ENCODE data around the gene ZNF692. TPM values are rescaled to one million over a fixed set of nuclear protein-coding genes. Genes with fewer than 3 reads are reported as not detected.
A peak's percentile ranks its signal among the peaks of the same experiment; 100 is the strongest.

The ZNF692 gene
- total RNA-seq (2016; rRNA removed; fragmentation: Illumina TruSeq; extraction: Trizol) (6.2 and 27.3 TPM in 2 replicates), polyA plus RNA-seq (2011; rRNA removed) (45.8 and 56.0 TPM in 2 replicates), polyA minus RNA-seq (2011; rRNA and poly(A)+ RNA removed; ENCODE audit: low replicate concordance) (15.3 and 41.9 TPM in 2 replicates), Bru-seq, nascent RNA (percentile 65 among the genes with signal in this experiment), BruChase-seq, experiment 1, labeled RNA remaining after a 6-hour chase (percentile 75 among the genes with signal in this experiment), BruChase-seq, experiment 2, labeled RNA remaining after a 2-hour chase (percentile 75 among the genes with signal in this experiment)
- total RNA-seq (2016; cell fraction: cytosol; rRNA removed; fragmentation: Illumina TruSeq; extraction: Trizol; ENCODE audit: low read depth) = 6.1 and 6.8 TPM in 2 replicates
- total RNA-seq (2016; cell fraction: insoluble cytoplasmic fraction; rRNA removed; fragmentation: Illumina TruSeq; extraction: Trizol) = 6.3 and 26.1 TPM in 2 replicates
- 6.5 and 7.6 TPM in 2 replicates for total RNA-seq (2016; cell fraction: membrane; rRNA removed; fragmentation: Illumina TruSeq; extraction: Trizol)
- total RNA-seq (2016; cell fraction: nucleus; rRNA removed; fragmentation: Illumina TruSeq; extraction: Trizol) = 39.9 and 46.9 TPM in 2 replicates
- polyA plus RNA-seq (2011; cell fraction: cytosol; rRNA removed) = 11.1 and 18.9 TPM in 2 replicates
- polyA plus RNA-seq (2011; cell fraction: nucleus; rRNA removed) = 493 and 513 TPM in 2 replicates
- 24.8 and 36.0 TPM in 2 replicates for polyA plus RNA-seq (2012)
- 4.2 and 5.0 TPM in 2 replicates for polyA plus RNA-seq (2016; cell fraction: cytosol; fragmentation: Illumina TruSeq; extraction: Trizol; ENCODE audit: low read depth)
- 6.8 and 9.0 TPM in 2 replicates for polyA plus RNA-seq (2016; cell fraction: insoluble cytoplasmic fraction; fragmentation: Illumina TruSeq; extraction: Trizol; ENCODE audit: low read depth)
- 6.7 and 6.9 TPM in 2 replicates for polyA plus RNA-seq (2016; cell fraction: membrane; fragmentation: Illumina TruSeq; extraction: Trizol; ENCODE audit: low read depth)
- polyA plus RNA-seq (2016; cell fraction: nucleus; fragmentation: Illumina TruSeq; extraction: Trizol; ENCODE audit: insufficient read depth, low read depth) = 133 and 150 TPM in 2 replicates
- 3.1 and 3.3 TPM in 2 replicates for polyA minus RNA-seq (2011; cell fraction: cytosol; rRNA and poly(A)+ RNA removed)
- polyA minus RNA-seq (2011; cell fraction: nucleus; rRNA and poly(A)+ RNA removed) = 33.8 and 34.6 TPM in 2 replicates
- long read RNA-seq, experiment 1, partial matches to known transcripts = 2 of 7 reads
- long read RNA-seq, experiment 1, other reads (novel, unspliced or antisense) = 4 of 7 reads
- long read RNA-seq, experiment 2, partial matches to known transcripts = 2 of 7 reads
- long read RNA-seq, experiment 2, other reads (novel, unspliced or antisense) = 2 of 7 reads

GRCh38 chr1:248858891-248859889, at the start of gene ZNF692:
TSS of gene ZNF692 (minus strand) at chr1:248859085. CDS start at chr1:248858309, 776 bp downstream.
- peaks cover 51% of the 10 kb centered on the region for H3K4me1 ChIP-seq (ENCODE audit: insufficient read depth, low read length)
- H3K9me3 ChIP-seq (ENCODE audit: low read length) = no peaks in the 10 kb centered on the region
- in situ Hi-C loops (cut with HindIII; ENCODE audit: extremely low pct_ligation_motif_present, low pct_unique_long_range_greater_than_20kb) (no loop called here), intact Hi-C loops (cut with micrococcal nuclease; ENCODE audit: unreplicated experiment) (loop anchor here (1.0 to 2.0 kb wide), 3 partner anchors 14 to 48 kb away; partner anchors contain the start of genes PGBD2 and ZNF672)
- CTCF ChIA-PET (ENCODE audit: low intra/inter-chr PET ratio, low total read pairs) = interaction anchor here (0.7 kb wide), 1 partner anchor 14 kb away, joined by 3 read pairs; no protein-coding TSS in a partner anchor
- H3K36me3 ChIP-seq (replicated peaks in 1 of 2; ENCODE audit: control insufficient read depth in 1 of 2, insufficient read depth in 2 of 2, low read length in 2 of 2) = peaks cover 3 to 22% of the 10 kb centered on the region in 2 experiments; a peak in 4 of 5 replicates
- FAIRE-seq (peak; percentile 60), ATAC-seq (peak; percentile 77), DNase-seq (ENCODE audit: low spot score) (peak; percentile 93)
- peaks cover 18% of the 10 kb centered on the region for H3K79me2 ChIP-seq (ENCODE audit: insufficient read depth, low read length)
- under 1% methylated on average over 35 of the region's 62 CpGs for WGBS (ENCODE audit: low lambda C conversion rate)
- POLR2A ChIA-PET = interaction anchor here (0.6 to 3.5 kb wide), 10 partner anchors 10 to 108 kb away, joined by 3 to 83 read pairs (median 3); partner anchors contain the start of genes PGBD2, SH3BP5L and ZNF672
- H2AFZ ChIP-seq (ENCODE audit: low read length) = peak within 1 kb of the TSS; percentile 31
- H3K4me3 ChIP-seq (replicated peaks in 1 of 3; ENCODE audit: insufficient read depth in 1 of 3, low read depth in 2 of 3, low read length in 3 of 3) = peak within 1 kb of the TSS; percentile 62 to 87 (median 83)
- no peaks in the 10 kb centered on the region; a peak in 1 of 5 replicates for H3K27me3 ChIP-seq (ENCODE audit: control insufficient read depth in 1 of 2, insufficient read depth in 2 of 2, low read length in 2 of 2)
- H3K27ac ChIP-seq (ENCODE audit: extremely low read length, insufficient read depth, low read length) = peak within 1 kb of the TSS; percentile 79
- peak within 1 kb of the TSS; percentile 87 for H3K9ac ChIP-seq (ENCODE audit: insufficient read depth, low read depth, low read length)
- no peaks in the 10 kb centered on the region for H4K20me1 ChIP-seq (ENCODE audit: insufficient read depth, low read length)
- BruUV-seq (replicated peaks) = TSS peak; percentile 75
- peak within 1 kb of the TSS; percentile 99 for H3K4me2 ChIP-seq (ENCODE audit: low read depth, low read length)
- TF ChIP-seq SNAPC2 (CRISPR knock-in tag; IDR thresholded peaks at IDR 0.05) = 0 out of 2 replicates have a peak, but pooled peaks have one; percentile 69
- no peak for TF ChIP-seq ZNF136 (CRISPR knock-in tag; IDR thresholded peaks at IDR 0.05; ENCODE audit: low read depth)
- no peak for TF ChIP-seq ZNF570 (CRISPR knock-in tag; IDR thresholded peaks at IDR 0.05; ENCODE audit: borderline replicate concordance)
- peak; percentile 89 for TF ChIP-seq GMEB1 (CRISPR knock-in tag; IDR thresholded peaks at IDR 0.05; ENCODE audit: borderline replicate concordance)
- no peak for TF ChIP-seq TEF (CRISPR knock-in tag; IDR thresholded peaks at IDR 0.05)
- no peak for TF ChIP-seq KDM6A (CRISPR knock-in tag; IDR thresholded peaks at IDR 0.05; ENCODE audit: low read depth)
- peak; percentile 80 for TF ChIP-seq HDAC1 (CRISPR knock-in tag; IDR thresholded peaks at IDR 0.05)
- TF ChIP-seq ZBED4 (CRISPR knock-in tag; IDR thresholded peaks at IDR 0.05; ENCODE audit: borderline replicate concordance) = no peak
- no peak for TF ChIP-seq SMARCE1 (IDR thresholded peaks at IDR 0.05; ENCODE audit: borderline replicate concordance)

Data from HepG2 (cell line).